SK-N-SH treated with all-trans-retinoic acid at 6 μM for 48 hours (cell line): ENCODE data around the gene ZRANB2.

Experiments used
- ATAC-seq: fragments of 200-7000 bp; cut with Tn5 transposase; 3 replicates; pipeline ENCODE4 v1.9.1; 2020; ENCODE audit warnings: mild to moderate bottlenecking, moderate library complexity
- ARNTL ChIP-seq: fragments of 450-650 bp; formaldehyde crosslinking; IDR thresholded peaks from 2 replicates; pipeline ENCODE4 v1.5.0; 2020; ENCODE audit warnings: low read depth, mild to moderate bottlenecking, moderate library complexity, borderline replicate concordance
- GLIS3 ChIP-seq: fragments of 250-450 bp; sonication (Bioruptor Pico); IDR thresholded peaks from 2 replicates; pipeline ENCODE4 v1.5.0; 2020; ENCODE audit warnings: mild to moderate bottlenecking, moderate library complexity
- ISL1 ChIP-seq: fragments of 250-450 bp; sonication (Bioruptor Pico); IDR thresholded peaks from 2 replicates; pipeline ENCODE4 v2.1.2; 2022; ENCODE audit warnings: mild to moderate bottlenecking, moderate library complexity
- OSR1 ChIP-seq: fragments of 250-450 bp; sonication (Bioruptor Pico); IDR thresholded peaks from 2 replicates; pipeline ENCODE4 v1.8.0; 2022; ENCODE audit warnings: moderate library complexity, mild to moderate bottlenecking, inconsistent platforms
- RARB ChIP-seq: fragments of 250-450 bp; sonication (Bioruptor Pico); IDR thresholded peaks from 2 replicates; pipeline ENCODE4 v1.8.0; 2021; ENCODE audit warnings: mild to moderate bottlenecking, moderate library complexity
- SNAI2 ChIP-seq: fragments of 250-450 bp; sonication (Bioruptor Pico); IDR thresholded peaks from 2 replicates; pipeline ENCODE4 v1.5.0; 2020; ENCODE audit warnings: mild to moderate bottlenecking, moderate library complexity
- TCF4 ChIP-seq: fragments of 250-450 bp; sonication (Bioruptor Pico); IDR thresholded peaks from 2 replicates; pipeline ENCODE4 v1.8.0; 2021; ENCODE audit warnings: mild to moderate bottlenecking, moderate library complexity, borderline replicate concordance
- TOX ChIP-seq: fragments of 250-450 bp; sonication (Bioruptor Pico); IDR thresholded peaks from 2 replicates; pipeline ENCODE4 v1.8.0; 2021; ENCODE audit warnings: mild to moderate bottlenecking, moderate library complexity, borderline replicate concordance
- ZC3H10 ChIP-seq: fragments of 250-450 bp; sonication (Bioruptor Pico); IDR thresholded peaks from 2 replicates; pipeline ENCODE4 v1.5.1; 2021; ENCODE audit warnings: mild to moderate bottlenecking, moderate library complexity
- ZFP3 ChIP-seq: fragments of 250-450 bp; sonication (Bioruptor Pico); IDR thresholded peaks from 2 replicates; pipeline ENCODE4 v1.5.0; 2020; ENCODE audit warnings: mild to moderate bottlenecking, moderate library complexity
- ZFP30 ChIP-seq: fragments of 450-650 bp; formaldehyde crosslinking; IDR thresholded peaks from 2 replicates; pipeline ENCODE4 v1.5.0; 2022; ENCODE audit warnings: mild to moderate bottlenecking, moderate library complexity
- ZNF565 ChIP-seq: fragments of 450-650 bp; formaldehyde crosslinking; conservative IDR thresholded peaks from 2 replicates; pipeline ENCODE4 v1.5.0; 2020; ENCODE audit warnings: low read depth, mild to moderate bottlenecking, moderate library complexity
- ZNF70 ChIP-seq: fragments of 450-650 bp; formaldehyde crosslinking; IDR thresholded peaks from 2 replicates; pipeline ENCODE4 v1.5.0; 2020; ENCODE audit warnings: mild to moderate bottlenecking, moderate library complexity
- ZNF8 ChIP-seq: fragments of 450-650 bp; formaldehyde crosslinking; IDR thresholded peaks from 2 replicates; pipeline ENCODE4 v1.5.0; 2020; ENCODE audit warnings: mild to moderate bottlenecking, moderate library complexity
- TF ChIP-seq, protein P1 (sequence below): fragments of 250-450 bp; sonication (Bioruptor Pico); IDR thresholded peaks from 2 replicates; pipeline ENCODE4 v1.8.0; 2020; ENCODE audit warnings: mild to moderate bottlenecking, moderate library complexity, borderline replicate concordance
- TF ChIP-seq, protein P2 (sequence below): fragments of 250-450 bp; sonication (Bioruptor Pico); IDR thresholded peaks from 2 replicates; pipeline ENCODE4 v1.5.0; 2020; ENCODE audit warnings: mild to moderate bottlenecking, moderate library complexity
- TF ChIP-seq, protein P3 (sequence below): fragments of 250-450 bp; sonication (Bioruptor Pico); IDR thresholded peaks from 2 replicates; pipeline ENCODE4 v1.5.1; 2020; ENCODE audit warnings: low read depth, mild to moderate bottlenecking, moderate library complexity
- TF ChIP-seq, protein P4 (sequence below): fragments of 250-450 bp; sonication (Bioruptor Pico); IDR thresholded peaks from 2 replicates; pipeline ENCODE4 v1.5.1; 2021; ENCODE audit warnings: mild to moderate bottlenecking, moderate library complexity

The ZRANB2 gene

DNA sequence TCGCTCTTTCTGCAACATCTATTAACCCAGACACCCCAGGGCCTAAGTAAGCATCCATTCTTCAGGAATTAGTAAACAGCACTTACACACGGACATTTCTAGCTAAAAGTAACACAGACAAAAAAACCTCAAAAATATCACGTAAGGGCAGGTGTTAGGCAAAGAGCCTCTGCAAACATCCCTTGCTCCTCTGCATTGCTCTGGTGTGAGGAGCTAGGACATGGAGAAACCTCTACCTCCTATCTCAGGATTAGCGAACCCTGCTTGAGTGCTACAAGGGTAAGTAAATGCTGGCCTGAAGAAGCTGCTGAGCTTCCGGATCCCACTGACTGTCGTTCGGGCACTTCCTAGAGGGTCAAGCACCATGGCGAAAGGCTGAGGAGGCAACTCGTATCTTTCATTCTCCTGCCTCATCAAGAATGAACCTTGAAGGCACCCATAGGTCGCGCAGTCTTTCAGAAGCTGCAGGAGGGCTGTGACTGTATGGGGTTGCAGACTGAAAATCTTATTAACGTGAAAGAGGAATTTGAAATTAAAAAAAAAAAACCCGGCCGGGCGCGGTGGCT is 35.3 kb downstream of the ZRANB2 start:
- TF ChIP-seq ISL1 (CRISPR knock-in tag) (no peak), RARB (CRISPR knock-in tag) (no peak), ARNTL (CRISPR knock-in tag) (no peak), ZFP3 (CRISPR knock-in tag) (no peak), ZNF8 (CRISPR knock-in tag) (no peak), GLIS3 (CRISPR knock-in tag) (no peak), TCF4 (CRISPR knock-in tag) (no peak), SNAI2 (CRISPR knock-in tag) (no peak)
- TF ChIP-seq, protein P1, sequence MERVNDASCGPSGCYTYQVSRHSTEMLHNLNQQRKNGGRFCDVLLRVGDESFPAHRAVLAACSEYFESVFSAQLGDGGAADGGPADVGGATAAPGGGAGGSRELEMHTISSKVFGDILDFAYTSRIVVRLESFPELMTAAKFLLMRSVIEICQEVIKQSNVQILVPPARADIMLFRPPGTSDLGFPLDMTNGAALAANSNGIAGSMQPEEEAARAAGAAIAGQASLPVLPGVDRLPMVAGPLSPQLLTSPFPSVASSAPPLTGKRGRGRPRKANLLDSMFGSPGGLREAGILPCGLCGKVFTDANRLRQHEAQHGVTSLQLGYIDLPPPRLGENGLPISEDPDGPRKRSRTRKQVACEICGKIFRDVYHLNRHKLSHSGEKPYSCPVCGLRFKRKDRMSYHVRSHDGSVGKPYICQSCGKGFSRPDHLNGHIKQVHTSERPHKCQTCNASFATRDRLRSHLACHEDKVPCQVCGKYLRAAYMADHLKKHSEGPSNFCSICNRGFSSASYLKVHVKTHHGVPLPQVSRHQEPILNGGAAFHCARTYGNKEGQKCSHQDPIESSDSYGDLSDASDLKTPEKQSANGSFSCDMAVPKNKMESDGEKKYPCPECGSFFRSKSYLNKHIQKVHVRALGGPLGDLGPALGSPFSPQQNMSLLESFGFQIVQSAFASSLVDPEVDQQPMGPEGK (CRISPR knock-in tag) = no peak
- TF ChIP-seq, protein P2, sequence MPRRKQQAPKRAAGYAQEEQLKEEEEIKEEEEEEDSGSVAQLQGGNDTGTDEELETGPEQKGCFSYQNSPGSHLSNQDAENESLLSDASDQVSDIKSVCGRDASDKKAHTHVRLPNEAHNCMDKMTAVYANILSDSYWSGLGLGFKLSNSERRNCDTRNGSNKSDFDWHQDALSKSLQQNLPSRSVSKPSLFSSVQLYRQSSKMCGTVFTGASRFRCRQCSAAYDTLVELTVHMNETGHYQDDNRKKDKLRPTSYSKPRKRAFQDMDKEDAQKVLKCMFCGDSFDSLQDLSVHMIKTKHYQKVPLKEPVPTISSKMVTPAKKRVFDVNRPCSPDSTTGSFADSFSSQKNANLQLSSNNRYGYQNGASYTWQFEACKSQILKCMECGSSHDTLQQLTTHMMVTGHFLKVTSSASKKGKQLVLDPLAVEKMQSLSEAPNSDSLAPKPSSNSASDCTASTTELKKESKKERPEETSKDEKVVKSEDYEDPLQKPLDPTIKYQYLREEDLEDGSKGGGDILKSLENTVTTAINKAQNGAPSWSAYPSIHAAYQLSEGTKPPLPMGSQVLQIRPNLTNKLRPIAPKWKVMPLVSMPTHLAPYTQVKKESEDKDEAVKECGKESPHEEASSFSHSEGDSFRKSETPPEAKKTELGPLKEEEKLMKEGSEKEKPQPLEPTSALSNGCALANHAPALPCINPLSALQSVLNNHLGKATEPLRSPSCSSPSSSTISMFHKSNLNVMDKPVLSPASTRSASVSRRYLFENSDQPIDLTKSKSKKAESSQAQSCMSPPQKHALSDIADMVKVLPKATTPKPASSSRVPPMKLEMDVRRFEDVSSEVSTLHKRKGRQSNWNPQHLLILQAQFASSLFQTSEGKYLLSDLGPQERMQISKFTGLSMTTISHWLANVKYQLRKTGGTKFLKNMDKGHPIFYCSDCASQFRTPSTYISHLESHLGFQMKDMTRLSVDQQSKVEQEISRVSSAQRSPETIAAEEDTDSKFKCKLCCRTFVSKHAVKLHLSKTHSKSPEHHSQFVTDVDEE (CRISPR knock-in tag) = no peak

DNA sequence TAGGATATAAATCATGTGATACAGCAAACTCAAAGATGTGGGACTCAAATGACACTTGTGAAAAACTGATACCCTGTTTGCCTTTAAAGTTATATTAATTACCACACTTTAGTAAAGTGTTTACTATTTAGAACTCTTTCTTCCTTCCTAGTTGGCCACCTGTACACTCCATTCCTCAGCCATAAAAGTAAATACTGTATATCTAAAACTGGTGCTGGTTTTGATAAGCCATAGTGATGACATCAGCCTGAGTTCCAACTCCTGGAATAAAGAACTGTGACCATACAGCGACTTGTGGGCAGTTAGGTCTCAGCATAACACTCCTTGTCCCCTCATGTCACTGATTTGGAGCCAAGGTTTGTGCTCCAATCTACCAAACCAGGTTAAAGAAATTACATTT is 36.0 kb downstream of the ZRANB2 start:
- ATAC-seq = no peak
- TF ChIP-seq ARNTL (CRISPR knock-in tag) = no peak
- no peak for TF ChIP-seq ZFP30 (CRISPR knock-in tag)
- no peak for TF ChIP-seq OSR1 (CRISPR knock-in tag)
- TF ChIP-seq, all 23 proteins: peak for 0

More for the DNA sequence above, 35.3 kb downstream of the ZRANB2 start:
- ATAC-seq = no peak

DNA sequence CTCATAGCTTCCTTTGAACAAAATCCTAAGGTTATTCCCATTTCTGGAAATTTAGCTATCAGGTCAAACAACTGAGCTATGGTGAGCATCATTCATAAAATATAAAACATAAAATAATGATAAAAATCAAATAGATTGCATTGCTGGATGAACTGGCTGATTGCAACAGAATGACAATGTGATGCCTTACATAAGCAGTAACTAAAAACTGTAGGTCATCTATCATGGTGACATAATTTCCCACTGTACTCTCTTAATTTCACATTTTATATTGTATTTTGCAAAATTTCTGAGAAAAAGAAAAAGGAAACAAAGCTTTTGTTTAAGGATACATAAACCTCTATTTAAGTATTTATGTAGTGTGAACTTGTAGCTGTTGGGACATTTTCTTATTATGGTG is 37.8 kb downstream of the ZRANB2 start:
- no peak for ATAC-seq
- TF ChIP-seq ZNF565 (CRISPR knock-in tag) = no peak
- TF ChIP-seq ZC3H10 (CRISPR knock-in tag) = no peak
- TF ChIP-seq, protein P3, sequence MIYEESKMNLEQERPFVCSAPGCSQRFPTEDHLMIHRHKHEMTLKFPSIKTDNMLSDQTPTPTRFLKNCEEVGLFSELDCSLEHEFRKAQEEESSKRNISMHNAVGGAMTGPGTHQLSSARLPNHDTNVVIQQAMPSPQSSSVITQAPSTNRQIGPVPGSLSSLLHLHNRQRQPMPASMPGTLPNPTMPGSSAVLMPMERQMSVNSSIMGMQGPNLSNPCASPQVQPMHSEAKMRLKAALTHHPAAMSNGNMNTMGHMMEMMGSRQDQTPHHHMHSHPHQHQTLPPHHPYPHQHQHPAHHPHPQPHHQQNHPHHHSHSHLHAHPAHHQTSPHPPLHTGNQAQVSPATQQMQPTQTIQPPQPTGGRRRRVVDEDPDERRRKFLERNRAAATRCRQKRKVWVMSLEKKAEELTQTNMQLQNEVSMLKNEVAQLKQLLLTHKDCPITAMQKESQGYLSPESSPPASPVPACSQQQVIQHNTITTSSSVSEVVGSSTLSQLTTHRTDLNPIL = no peak
- no peak for TF ChIP-seq SNAI2 (CRISPR knock-in tag)
- no peak for TF ChIP-seq ISL1 (CRISPR knock-in tag)
- TF ChIP-seq ZFP3 (CRISPR knock-in tag) = no peak
- TF ChIP-seq, protein P2 (CRISPR knock-in tag) = no peak
- no peak for TF ChIP-seq ZNF70 (CRISPR knock-in tag)
- TF ChIP-seq, protein P4, sequence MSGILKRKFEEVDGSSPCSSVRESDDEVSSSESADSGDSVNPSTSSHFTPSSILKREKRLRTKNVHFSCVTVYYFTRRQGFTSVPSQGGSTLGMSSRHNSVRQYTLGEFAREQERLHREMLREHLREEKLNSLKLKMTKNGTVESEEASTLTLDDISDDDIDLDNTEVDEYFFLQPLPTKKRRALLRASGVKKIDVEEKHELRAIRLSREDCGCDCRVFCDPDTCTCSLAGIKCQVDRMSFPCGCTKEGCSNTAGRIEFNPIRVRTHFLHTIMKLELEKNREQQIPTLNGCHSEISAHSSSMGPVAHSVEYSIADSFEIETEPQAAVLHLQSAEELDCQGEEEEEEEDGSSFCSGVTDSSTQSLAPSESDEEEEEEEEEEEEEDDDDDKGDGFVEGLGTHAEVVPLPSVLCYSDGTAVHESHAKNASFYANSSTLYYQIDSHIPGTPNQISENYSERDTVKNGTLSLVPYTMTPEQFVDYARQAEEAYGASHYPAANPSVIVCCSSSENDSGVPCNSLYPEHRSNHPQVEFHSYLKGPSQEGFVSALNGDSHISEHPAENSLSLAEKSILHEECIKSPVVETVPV (CRISPR knock-in tag) = no peak
- TF ChIP-seq TOX (CRISPR knock-in tag) = no peak
- TF ChIP-seq RARB (CRISPR knock-in tag) = no peak
- no peak for TF ChIP-seq ARNTL (CRISPR knock-in tag)
- TF ChIP-seq ZFP30 (CRISPR knock-in tag) = no peak
- no peak for TF ChIP-seq OSR1 (CRISPR knock-in tag)
